Left ventricle myocardium inferior (tissue), 1 donor: ENCODE data around the gene MED13L. TPM values are rescaled to one million over a fixed set of nuclear protein-coding genes. Genes with fewer than 3 reads are reported as not detected.

Source experiments
- DNase-seq: peaks from one replicate; pipeline ENCODE4 v3.0.0-alpha.2; 2020
- H3K27ac ChIP-seq: fragments of 200-600 bp; replicated peaks from 2 replicates; pipeline ENCODE4 v1.8.0; 2021
- H3K27me3 ChIP-seq: fragments of 200-600 bp; 2 replicates; pipeline ENCODE4 v1.8.0; 2021; ENCODE audit warnings: low read depth
- H3K36me3 ChIP-seq: fragments of 200-600 bp; 2 replicates; pipeline ENCODE4 v1.8.0; 2021
- H3K4me1 ChIP-seq: fragments of 200-600 bp; 2 replicates; pipeline ENCODE4 v1.8.0; 2021
- H3K4me3 ChIP-seq: fragments of 200-600 bp; 2 replicates; pipeline ENCODE4 v1.8.0; 2021; ENCODE audit warnings: mild to moderate bottlenecking, moderate library complexity
- H3K9me3 ChIP-seq: fragments of 200-600 bp; replicated peaks from 2 replicates; pipeline ENCODE4 v1.8.0; 2021
- intact Hi-C: fragments of 100-400 bp; cut with micrococcal nuclease; formaldehyde crosslinking; loops from one replicate; pipeline ENCODE4 v1.11.0; 2022
- total RNA-seq: library from RNA; stranded (reverse); fragmentation: NEBNext Ultra II Directional; extraction: Animal tissue kit (Norgen Biotek cat#: 25700); gene quantifications from one replicate; pipeline ENCODE4 v1.2.1, GENCODE V29; 2021
- TF ChIP-seq, protein P1 (sequence below): fragments of 200-600 bp; IDR thresholded peaks from 2 replicates; pipeline ENCODE4 v1.8.0; 2021; ENCODE audit warnings: antibody characterized with exemption, mild to moderate bottlenecking, borderline replicate concordance
- donor health status: DM: no; HTN: yes; CAD: no; lungs with severe emphysema.

MED13L gene
- total RNA-seq, 1 donor from 2014 or later, result 55.0 TPM

GRCh38 chr12:116257826-116258225, 19.7 kb downstream of the MED13L start:
- no peak for DNase-seq
- H3K27me3 ChIP-seq, result no peaks in the 10 kb centered on the region
- no peak overlapping the region for H3K4me3 ChIP-seq
- intact Hi-C loops, result no loop called here
- H3K4me1 ChIP-seq, result peaks cover 74% of the 10 kb centered on the region
- TF ChIP-seq, protein P1, sequence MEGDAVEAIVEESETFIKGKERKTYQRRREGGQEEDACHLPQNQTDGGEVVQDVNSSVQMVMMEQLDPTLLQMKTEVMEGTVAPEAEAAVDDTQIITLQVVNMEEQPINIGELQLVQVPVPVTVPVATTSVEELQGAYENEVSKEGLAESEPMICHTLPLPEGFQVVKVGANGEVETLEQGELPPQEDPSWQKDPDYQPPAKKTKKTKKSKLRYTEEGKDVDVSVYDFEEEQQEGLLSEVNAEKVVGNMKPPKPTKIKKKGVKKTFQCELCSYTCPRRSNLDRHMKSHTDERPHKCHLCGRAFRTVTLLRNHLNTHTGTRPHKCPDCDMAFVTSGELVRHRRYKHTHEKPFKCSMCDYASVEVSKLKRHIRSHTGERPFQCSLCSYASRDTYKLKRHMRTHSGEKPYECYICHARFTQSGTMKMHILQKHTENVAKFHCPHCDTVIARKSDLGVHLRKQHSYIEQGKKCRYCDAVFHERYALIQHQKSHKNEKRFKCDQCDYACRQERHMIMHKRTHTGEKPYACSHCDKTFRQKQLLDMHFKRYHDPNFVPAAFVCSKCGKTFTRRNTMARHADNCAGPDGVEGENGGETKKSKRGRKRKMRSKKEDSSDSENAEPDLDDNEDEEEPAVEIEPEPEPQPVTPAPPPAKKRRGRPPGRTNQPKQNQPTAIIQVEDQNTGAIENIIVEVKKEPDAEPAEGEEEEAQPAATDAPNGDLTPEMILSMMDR, result no peak
- H3K27ac ChIP-seq, result no peak overlapping the region
- H3K9me3 ChIP-seq, result no peaks in the 10 kb centered on the region
- no peaks in the 10 kb centered on the region for H3K36me3 ChIP-seq

DNA sequence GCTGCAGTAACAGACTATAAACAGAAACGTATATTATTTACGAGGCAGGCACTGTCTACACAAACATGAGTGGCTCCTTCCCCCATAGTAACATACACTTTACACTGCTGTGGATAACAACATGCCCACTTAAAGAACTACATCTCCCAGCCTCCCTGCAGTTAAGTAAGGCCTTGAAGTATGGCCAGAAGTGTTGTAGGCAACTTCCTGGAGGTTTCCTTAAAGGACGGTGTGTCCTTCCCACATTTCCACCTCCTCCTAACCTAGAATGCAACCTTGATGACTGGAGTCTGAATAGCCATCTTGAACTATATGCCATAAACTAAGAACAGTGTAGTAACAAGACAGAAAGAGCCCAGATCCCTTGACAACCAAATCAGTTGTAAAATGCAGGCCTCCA, 20.3 kb downstream of the MED13L start:
- Histone ChIP-seq H3K27ac (peak overlapping the region; percentile 7), H3K4me3 (no peak overlapping the region), H3K27me3 (no peaks in the 10 kb centered on the region), H3K4me1 (peaks cover 70% of the 10 kb centered on the region), H3K36me3 (no peaks in the 10 kb centered on the region), H3K9me3 (no peaks in the 10 kb centered on the region)
- intact Hi-C loops, result no loop called here
- no peak for DNase-seq
- TF ChIP-seq, protein P1, result no peak

GRCh38 chr12:116249938-116250337, 27.6 kb downstream of the MED13L start:
- TF ChIP-seq, protein P1, result no peak
- no peak overlapping the region for H3K27ac ChIP-seq
- DNase-seq, result no peak
- no peak overlapping the region for H3K4me3 ChIP-seq
- H3K4me1 ChIP-seq, result peaks cover 49% of the 10 kb centered on the region
- intact Hi-C loops, result no loop called here
- H3K9me3 ChIP-seq, result peaks cover 15% of the 10 kb centered on the region
- no peaks in the 10 kb centered on the region for H3K36me3 ChIP-seq
- H3K27me3 ChIP-seq, result no peaks in the 10 kb centered on the region

DNA sequence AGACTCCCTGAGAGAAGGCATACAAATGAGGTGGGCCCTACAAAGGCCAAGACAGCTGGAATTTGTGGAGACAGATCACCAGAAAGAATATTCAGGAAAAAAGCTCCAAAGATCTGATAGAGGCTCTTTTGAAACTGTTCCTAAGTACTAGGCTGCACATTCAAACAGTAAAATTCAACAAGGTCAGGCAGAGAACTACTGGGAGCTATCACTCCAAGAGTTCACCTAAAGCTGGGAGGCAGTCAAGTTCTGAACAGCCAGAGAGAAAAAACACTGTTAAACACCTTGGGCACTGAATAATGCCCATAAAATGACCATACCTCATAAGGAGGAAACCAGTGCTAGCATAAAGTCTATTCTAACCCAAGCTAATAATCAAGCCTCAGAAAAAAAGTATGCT, 28.6 kb downstream of the MED13L start:
- Histone ChIP-seq H3K4me3 (no peak overlapping the region), H3K36me3 (no peaks in the 10 kb centered on the region), H3K9me3 (peaks cover 15% of the 10 kb centered on the region), H3K27me3 (no peaks in the 10 kb centered on the region), H3K4me1 (peaks cover 58% of the 10 kb centered on the region), H3K27ac (peak overlapping the region; percentile 2)
- TF ChIP-seq, protein P1, result no peak
- intact Hi-C loops, result no loop called here
- no peak for DNase-seq

DNA sequence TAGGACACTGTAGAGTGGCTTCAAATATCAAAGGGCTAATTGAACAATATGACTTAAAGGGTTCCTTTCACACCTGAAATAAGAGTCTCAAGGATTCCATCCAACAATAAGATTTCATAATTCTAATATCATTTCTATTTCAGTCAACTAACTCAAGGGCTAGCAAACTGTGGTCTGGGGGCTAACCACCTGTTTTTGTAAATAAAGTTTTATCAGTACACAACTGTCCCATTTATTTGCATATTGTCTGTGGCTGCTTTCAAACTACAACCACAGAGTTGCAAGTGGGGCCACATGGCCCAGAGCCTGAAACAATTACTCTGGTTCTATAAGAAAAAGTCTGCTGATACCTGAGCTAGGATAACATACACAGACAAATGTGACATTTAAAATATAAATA, 29.1 kb downstream of the MED13L start:
- Histone ChIP-seq H3K36me3 (no peaks in the 10 kb centered on the region), H3K4me1 (peaks cover 63% of the 10 kb centered on the region), H3K4me3 (no peak overlapping the region), H3K9me3 (peaks cover 15% of the 10 kb centered on the region), H3K27me3 (no peaks in the 10 kb centered on the region), H3K27ac (no peak overlapping the region)
- TF ChIP-seq, protein P1, result no peak
- no peak for DNase-seq
- intact Hi-C loops, result no loop called here

DNA sequence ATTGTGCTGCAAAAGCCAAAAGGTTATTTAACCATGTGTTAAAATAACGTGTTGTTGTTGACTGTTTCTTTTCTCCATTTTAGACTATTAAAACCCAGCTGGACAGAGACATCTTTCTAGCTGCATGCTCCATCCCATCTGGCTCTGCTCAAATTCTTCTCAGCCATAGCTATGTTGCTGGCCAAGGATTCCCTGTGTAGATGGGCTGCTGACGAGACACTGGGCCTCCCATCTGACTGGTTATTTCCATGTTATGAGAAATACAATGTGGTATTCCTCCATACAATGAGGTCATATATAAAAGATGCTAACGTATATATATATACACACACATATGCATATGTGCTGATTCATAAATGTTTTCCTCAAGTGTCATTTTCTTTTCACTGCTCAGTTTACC, 30.1 kb downstream of the MED13L start:
- H3K27me3 ChIP-seq, result no peaks in the 10 kb centered on the region
- peaks cover 15% of the 10 kb centered on the region for H3K9me3 ChIP-seq
- no peak for DNase-seq
- H3K27ac ChIP-seq, result no peak overlapping the region
- H3K36me3 ChIP-seq, result no peaks in the 10 kb centered on the region
- TF ChIP-seq, protein P1, result no peak
- intact Hi-C loops, result no loop called here
- peaks cover 73% of the 10 kb centered on the region for H3K4me1 ChIP-seq
- no peak overlapping the region for H3K4me3 ChIP-seq
